ACC112 (cell line): ENCODE measurements around the gene PATJ.
"Not testable (repeated sequence)": the region's sequence is repeated elsewhere in the genome, so short reads cannot be mapped to it uniquely, and the experiment has no call there.

Source experiments
- H2AFZ ChIP-seq: fragments of 200-600 bp; sonication (generic); one replicate; pipeline ENCODE4 v1.6.0; 2017; ENCODE audit warnings: antibody characterized with exemption, low read length; ENCODE audit not compliant: unreplicated experiment
- H3K27ac ChIP-seq: fragments of 200-600 bp; sonication (generic); 2 replicates; pipeline ENCODE4 v1.5.1; 2014; ENCODE audit warnings: low read depth, mild to moderate bottlenecking, antibody characterized with exemption, low read length, moderate library complexity
- H3K27me3 ChIP-seq: fragments of 200-600 bp; sonication (generic); 2 replicates; pipeline ENCODE4 v1.6.1; 2014; ENCODE audit warnings: mild to moderate bottlenecking, antibody characterized with exemption, low read length, moderate library complexity, mixed read lengths; ENCODE audit not compliant: insufficient read depth
- H3K36me3 ChIP-seq: fragments of 200-600 bp; sonication (generic); 2 replicates; pipeline ENCODE4 v1.6.1; 2016; ENCODE audit warnings: mild to moderate bottlenecking, antibody characterized with exemption, low read length, moderate library complexity, mixed read lengths; ENCODE audit not compliant: insufficient read depth
- H3K4me1 ChIP-seq: fragments of 200-600 bp; sonication (generic); one replicate; pipeline ENCODE4 v1.6.1; 2016; ENCODE audit warnings: low read length, mixed read lengths; ENCODE audit not compliant: insufficient read depth, unreplicated experiment, control insufficient read depth
- H3K4me3 ChIP-seq: fragments of 200-600 bp; sonication (generic); 2 replicates; pipeline ENCODE4 v1.5.1; 2014; ENCODE audit warnings: mild to moderate bottlenecking, low read depth, low read length
- H3K79me2 ChIP-seq: fragments of 200-600 bp; sonication (generic); one replicate; pipeline ENCODE4 v1.6.0; 2016; ENCODE audit warnings: low read length; ENCODE audit not compliant: control insufficient read depth, unreplicated experiment, insufficient read depth

Gene PATJ

GRCh38 chr1:61828805-61829204 lies 86.5 kb downstream of the PATJ start:
- H3K27ac ChIP-seq, result no peak overlapping the region
- no peaks in the 10 kb centered on the region for H3K79me2 ChIP-seq
- no peaks in the 10 kb centered on the region for H3K4me1 ChIP-seq
- no peaks in the 10 kb centered on the region for H3K27me3 ChIP-seq
- no peaks in the 10 kb centered on the region for H3K36me3 ChIP-seq
- no peak overlapping the region for H2AFZ ChIP-seq
- no peak overlapping the region for H3K4me3 ChIP-seq

GRCh38 chr1:61836649-61837048 lies 94.4 kb downstream of the PATJ start:
- Histone ChIP-seq H3K4me3 (no peak overlapping the region), H3K27me3 (no peaks in the 10 kb centered on the region), H3K79me2 (no peaks in the 10 kb centered on the region), H3K4me1 (peaks cover 11% of the 10 kb centered on the region), H3K27ac (no peak overlapping the region), H2AFZ (no peak overlapping the region), H3K36me3 (no peaks in the 10 kb centered on the region)

- H3K27ac ChIP-seq, result peak overlapping the region; percentile 26; the same call in 1 of the 2 replicates
- H3K36me3 ChIP-seq, H3K4me3 ChIP-seq, H2AFZ ChIP-seq, H3K79me2 ChIP-seq, H3K27me3 ChIP-seq: not testable (repeated sequence)
- H3K4me1 ChIP-seq, result peaks cover 11% of the 10 kb centered on the region
Measured at GRCh38 chr1:61837607-61838006, 95.3 kb downstream of the PATJ start.

- H2AFZ ChIP-seq, result no peak overlapping the region
- H3K4me1 ChIP-seq, result peaks cover 11% of the 10 kb centered on the region
- no peaks in the 10 kb centered on the region for H3K27me3 ChIP-seq
- no peak overlapping the region; the same call in 1 of the 2 replicates for H3K27ac ChIP-seq
- H3K79me2 ChIP-seq, result no peaks in the 10 kb centered on the region
- H3K36me3 ChIP-seq, result no peaks in the 10 kb centered on the region
- no peak overlapping the region for H3K4me3 ChIP-seq
Measured at GRCh38 chr1:61839679-61840078, 97.4 kb downstream of the PATJ start.

- peaks cover 11% of the 10 kb centered on the region for H3K4me1 ChIP-seq
- no peak overlapping the region for H2AFZ ChIP-seq
- no peaks in the 10 kb centered on the region for H3K27me3 ChIP-seq
- no peaks in the 10 kb centered on the region for H3K36me3 ChIP-seq
- H3K4me3 ChIP-seq, result no peak overlapping the region
- no peak overlapping the region for H3K27ac ChIP-seq
- no peaks in the 10 kb centered on the region for H3K79me2 ChIP-seq
Measured at GRCh38 chr1:61842036-61842435, 99.8 kb downstream of the PATJ start.

DNA sequence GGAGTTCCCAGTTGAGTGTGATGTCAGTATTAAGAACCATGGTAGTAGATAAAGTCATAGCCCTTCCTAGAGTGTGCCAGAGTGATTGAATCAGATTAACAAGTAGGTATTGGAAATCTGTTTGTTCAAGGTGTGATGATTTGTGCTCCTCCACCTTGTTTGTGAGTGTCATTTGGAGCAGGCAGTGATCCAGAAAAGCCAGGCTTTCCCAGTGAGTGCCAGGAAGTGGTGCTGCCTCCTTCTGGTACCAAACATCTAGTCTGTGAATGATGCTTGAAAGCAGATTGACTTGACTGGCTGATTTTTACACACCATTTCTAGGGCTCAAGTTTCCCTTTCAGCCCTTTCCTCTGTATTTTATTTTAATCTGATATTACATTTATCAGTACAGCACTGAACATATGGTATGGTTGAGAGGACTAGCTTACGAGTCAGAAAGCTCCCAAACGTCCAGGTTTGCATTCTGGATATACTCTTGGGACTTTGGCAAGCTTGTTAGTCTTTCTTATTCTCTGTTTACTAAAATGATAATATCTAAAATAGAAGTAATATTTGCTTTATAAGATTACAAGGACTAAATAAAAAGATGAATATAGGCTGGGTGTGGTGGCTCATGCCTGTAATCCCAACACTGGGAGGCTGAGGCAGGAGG lies 100.7 kb downstream of the PATJ start:
- no peak overlapping the region for H2AFZ ChIP-seq
- no peaks in the 10 kb centered on the region for H3K79me2 ChIP-seq
- H3K27me3 ChIP-seq, result no peaks in the 10 kb centered on the region
- H3K36me3 ChIP-seq, result no peaks in the 10 kb centered on the region
- H3K4me3 ChIP-seq, result no peak overlapping the region
- H3K4me1 ChIP-seq, result peaks cover 11% of the 10 kb centered on the region
- H3K27ac ChIP-seq, result no peak overlapping the region

DNA sequence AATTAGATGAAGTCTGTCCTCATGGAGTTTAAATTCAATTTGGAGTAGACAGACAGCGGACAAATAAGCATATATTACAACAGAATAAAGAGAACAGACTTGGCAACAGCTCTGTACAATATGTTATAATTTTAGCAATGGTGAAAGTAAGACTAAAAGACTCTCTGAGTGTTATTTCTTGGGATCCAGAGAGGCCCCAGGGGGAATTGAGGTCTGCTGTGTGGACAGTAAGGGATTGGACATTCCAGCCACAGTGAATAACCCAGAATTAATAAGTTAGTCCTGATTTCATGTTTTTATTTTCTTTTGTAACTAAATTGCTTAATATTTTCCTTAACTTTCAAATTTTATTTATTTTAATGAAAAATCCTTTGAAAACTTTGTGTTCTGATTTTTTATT lies 101.7 kb downstream of the PATJ start:
- no peaks in the 10 kb centered on the region for H3K27me3 ChIP-seq
- no peaks in the 10 kb centered on the region for H3K79me2 ChIP-seq
- no peak overlapping the region for H3K4me3 ChIP-seq
- peaks cover 10% of the 10 kb centered on the region for H3K4me1 ChIP-seq
- H2AFZ ChIP-seq, result no peak overlapping the region
- H3K27ac ChIP-seq, result no peak overlapping the region
- H3K36me3 ChIP-seq, result no peaks in the 10 kb centered on the region

DNA sequence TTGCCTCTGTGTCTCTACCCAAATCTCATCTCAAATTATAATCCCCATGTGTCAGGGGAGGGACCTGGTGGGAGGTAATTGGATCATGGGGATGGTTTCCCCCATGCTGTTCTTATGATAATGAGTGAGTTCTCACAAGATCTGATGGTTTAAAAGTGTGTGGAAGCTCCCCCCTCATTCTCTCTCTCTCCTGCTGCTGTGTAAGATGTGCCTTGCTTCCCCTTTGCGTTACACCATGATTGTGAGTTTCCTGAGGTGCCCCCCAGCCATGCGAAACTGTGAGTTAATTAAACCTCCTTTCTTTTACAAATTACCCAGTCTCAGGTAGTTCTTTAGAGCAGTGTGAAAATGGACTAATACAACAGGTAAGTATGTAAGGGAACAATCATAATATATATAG lies 102.4 kb downstream of the PATJ start:
- not testable (repeated sequence) for H3K4me3 ChIP-seq, H3K27me3 ChIP-seq, H3K36me3 ChIP-seq, H3K79me2 ChIP-seq, H3K4me1 ChIP-seq, H2AFZ ChIP-seq, H3K27ac ChIP-seq

DNA sequence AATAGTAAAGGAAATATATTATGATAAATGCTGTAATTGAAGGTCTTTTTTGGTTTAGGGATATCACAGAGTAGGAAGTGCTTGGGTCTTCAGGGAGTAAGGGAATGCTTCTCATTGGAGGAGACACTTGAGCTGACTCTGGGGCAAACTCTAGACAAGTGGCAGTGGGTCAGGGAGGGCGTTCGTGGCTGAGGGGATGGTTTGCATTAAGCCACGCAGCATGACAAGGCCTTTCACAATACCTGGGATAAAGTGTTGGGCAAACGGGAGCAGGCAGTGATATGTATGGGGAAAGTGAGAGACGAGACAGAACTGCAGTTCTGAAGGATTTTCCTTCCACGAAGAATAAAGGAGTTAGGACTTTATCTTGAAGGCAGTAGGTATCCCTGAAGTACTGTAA lies 109.0 kb downstream of the PATJ start:
- no peak overlapping the region for H3K27ac ChIP-seq
- H3K4me3 ChIP-seq, result no peak overlapping the region
- no peaks in the 10 kb centered on the region for H3K4me1 ChIP-seq
- no peaks in the 10 kb centered on the region for H3K79me2 ChIP-seq
- no peaks in the 10 kb centered on the region for H3K27me3 ChIP-seq
- H2AFZ ChIP-seq, result no peak overlapping the region
- no peaks in the 10 kb centered on the region for H3K36me3 ChIP-seq

- Histone ChIP-seq H3K4me3 (no peak overlapping the region), H3K36me3 (no peaks in the 10 kb centered on the region), H2AFZ (no peak overlapping the region), H3K27me3 (no peaks in the 10 kb centered on the region), H3K27ac (no peak overlapping the region), H3K4me1 (no peaks in the 10 kb centered on the region), H3K79me2 (no peaks in the 10 kb centered on the region)
Measured at GRCh38 chr1:61851849-61852669, 109.8 kb downstream of the PATJ start.

GRCh38 chr1:61852670-61853015 lies 110.4 kb downstream of the PATJ start:
- Histone ChIP-seq H3K4me3 (no peak overlapping the region), H3K36me3 (no peaks in the 10 kb centered on the region), H2AFZ (no peak overlapping the region), H3K4me1 (no peaks in the 10 kb centered on the region), H3K27me3 (no peaks in the 10 kb centered on the region), H3K27ac (no peak overlapping the region), H3K79me2 (no peaks in the 10 kb centered on the region)
